OCI-LY3 (cell line): ENCODE data around the gene FAM53B.

ENCODE experiments used
- EZH2phosphoT487 ChIP-seq: fragments of 200-600 bp; shearing (Covaris generic); IDR thresholded peaks from 2 replicates; pipeline ENCODE4 v1.6.1; 2018; ENCODE audit warnings: antibody characterized with exemption, mixed run types, low read depth
- TF ChIP-seq, protein P1 (sequence below): fragments of 200-600, 300-600 bp; sonication (generic); IDR thresholded peaks from 2 replicates; pipeline ENCODE4 v1.5.1; 2014; ENCODE audit warnings: antibody characterized with exemption, low read length, low read depth

DNA sequence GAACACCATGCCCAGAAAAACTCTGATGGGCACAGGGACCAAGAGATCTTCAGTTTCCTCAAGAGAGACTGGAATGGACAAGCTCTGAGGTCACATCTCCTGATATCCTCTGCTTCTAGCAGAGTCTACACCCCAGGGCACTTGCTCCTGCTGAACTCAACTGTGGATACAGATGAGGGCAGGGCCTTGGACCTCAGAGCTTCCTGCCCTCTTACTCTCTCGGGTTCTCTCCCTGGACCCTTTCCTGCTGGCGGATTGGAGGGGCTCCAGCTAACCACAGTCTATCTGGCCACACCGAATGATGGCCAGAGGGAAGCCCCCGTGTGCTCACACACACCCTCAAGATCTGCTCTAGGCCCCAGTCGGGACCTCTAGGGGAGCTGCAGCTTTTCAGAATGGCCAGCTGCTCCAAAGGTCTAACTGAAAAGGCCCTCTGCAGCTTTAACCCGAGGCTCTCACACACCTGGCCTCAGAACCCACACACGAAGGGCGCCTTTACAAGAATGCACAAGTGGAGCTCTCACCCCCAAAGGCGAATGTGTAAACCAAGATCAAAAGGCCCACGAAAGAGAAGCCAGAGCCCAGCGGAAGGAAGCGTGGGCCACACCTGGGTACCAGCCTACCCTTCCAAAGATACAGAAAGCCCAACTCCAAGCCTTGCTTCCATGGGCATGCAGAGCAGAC, 65.5 kb downstream of the FAM53B start:
- TF ChIP-seq, protein P1, sequence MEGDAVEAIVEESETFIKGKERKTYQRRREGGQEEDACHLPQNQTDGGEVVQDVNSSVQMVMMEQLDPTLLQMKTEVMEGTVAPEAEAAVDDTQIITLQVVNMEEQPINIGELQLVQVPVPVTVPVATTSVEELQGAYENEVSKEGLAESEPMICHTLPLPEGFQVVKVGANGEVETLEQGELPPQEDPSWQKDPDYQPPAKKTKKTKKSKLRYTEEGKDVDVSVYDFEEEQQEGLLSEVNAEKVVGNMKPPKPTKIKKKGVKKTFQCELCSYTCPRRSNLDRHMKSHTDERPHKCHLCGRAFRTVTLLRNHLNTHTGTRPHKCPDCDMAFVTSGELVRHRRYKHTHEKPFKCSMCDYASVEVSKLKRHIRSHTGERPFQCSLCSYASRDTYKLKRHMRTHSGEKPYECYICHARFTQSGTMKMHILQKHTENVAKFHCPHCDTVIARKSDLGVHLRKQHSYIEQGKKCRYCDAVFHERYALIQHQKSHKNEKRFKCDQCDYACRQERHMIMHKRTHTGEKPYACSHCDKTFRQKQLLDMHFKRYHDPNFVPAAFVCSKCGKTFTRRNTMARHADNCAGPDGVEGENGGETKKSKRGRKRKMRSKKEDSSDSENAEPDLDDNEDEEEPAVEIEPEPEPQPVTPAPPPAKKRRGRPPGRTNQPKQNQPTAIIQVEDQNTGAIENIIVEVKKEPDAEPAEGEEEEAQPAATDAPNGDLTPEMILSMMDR: no peak
- TF ChIP-seq EZH2phosphoT487: no peak
